ENCODE data around the gene PTPRM.

GRCh38 chr18:7532942-7533341 is 34.2 kb upstream of the PTPRM start:
- TF ChIP-seq EP300 (IDR thresholded peaks at IDR 0.05; ENCODE audit: low read depth) (no peak), CTCF (IDR thresholded peaks at IDR 0.05) (no peak), POLR2A (IDR thresholded peaks at IDR 0.05) (no peak)
